ENCODE data around the gene TLK1.

TLK1 gene

GRCh38 chr2:170968205-170969003, 192.3 kb downstream of the TLK1 start:
- no peak for DNase-seq (ENCODE audit: insufficient read length)
- TF ChIP-seq POLR2AphosphoS5 (IDR thresholded peaks at IDR 0.05; ENCODE audit: low read depth, low read length) (peak; percentile 69), TAF1 (IDR thresholded peaks at IDR 0.05; ENCODE audit: borderline replicate concordance, low read depth, low read length) (no peak)
- no peak for FAIRE-seq

- no peak for TF ChIP-seq POLR2A (IDR thresholded peaks at IDR 0.05; ENCODE audit: low read depth, low read length)
- TF ChIP-seq POLR2AphosphoS5 (IDR thresholded peaks at IDR 0.05; ENCODE audit: low read depth, low read length), result no peak
- no peak for TF ChIP-seq TAF1 (IDR thresholded peaks at IDR 0.05; ENCODE audit: borderline replicate concordance, low read depth, low read length)
- no peak for DNase-seq (ENCODE audit: insufficient read length)
- FAIRE-seq, result no peak
These were observed 193.1 kb downstream of the TLK1 start for GRCh38 chr2:170967553-170967952.

DNA sequence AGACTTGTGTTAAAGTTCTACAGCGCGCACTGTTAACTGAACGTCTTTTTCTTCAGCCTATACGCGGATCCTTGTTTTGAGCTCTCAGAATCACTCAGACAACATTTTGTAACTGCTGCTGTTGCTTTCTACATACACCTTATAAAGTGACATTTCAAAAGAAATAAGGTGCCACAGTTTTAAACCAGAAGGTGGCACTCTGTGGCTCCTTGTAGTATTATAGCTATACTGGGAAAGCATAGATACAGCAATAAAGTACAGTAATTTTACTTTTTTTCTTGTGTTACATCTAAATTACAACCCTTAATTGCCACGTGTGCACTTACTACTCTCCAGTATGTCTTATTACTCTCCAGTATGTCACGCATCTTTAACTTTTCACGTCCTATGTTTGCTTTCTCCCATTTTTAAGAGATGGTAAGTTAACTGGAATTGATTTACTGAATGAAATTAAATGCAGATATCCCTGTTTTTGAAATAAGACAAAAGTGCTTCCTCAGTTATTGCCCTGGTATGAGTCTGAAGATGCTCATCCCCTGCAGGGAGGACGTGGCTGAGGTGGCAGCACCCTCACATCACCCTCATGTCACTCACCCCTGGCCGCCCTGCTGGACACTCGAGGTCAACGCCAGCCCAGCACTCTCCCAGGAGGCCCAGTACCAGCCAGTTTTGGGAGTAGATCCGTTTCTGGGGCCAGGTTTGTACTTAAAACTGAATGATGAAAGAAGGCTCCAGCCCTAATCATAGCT, 193.9 kb downstream of the TLK1 start:
- DNase-seq (ENCODE audit: insufficient read length), result no peak
- TF ChIP-seq POLR2A (IDR thresholded peaks at IDR 0.05; ENCODE audit: low read depth, low read length), result no peak
- no peak for TF ChIP-seq POLR2AphosphoS5 (IDR thresholded peaks at IDR 0.05; ENCODE audit: low read depth, low read length)
- FAIRE-seq, result no peak

GRCh38 chr2:170965446-170966225, 195.1 kb downstream of the TLK1 start:
- no peak for DNase-seq (ENCODE audit: insufficient read length)
- no peak for FAIRE-seq
- no peak for TF ChIP-seq POLR2A (IDR thresholded peaks at IDR 0.05; ENCODE audit: low read depth, low read length)
- no peak for TF ChIP-seq POLR2AphosphoS5 (IDR thresholded peaks at IDR 0.05; ENCODE audit: low read depth, low read length)
- TF ChIP-seq TAF1 (IDR thresholded peaks at IDR 0.05; ENCODE audit: borderline replicate concordance, low read depth, low read length), result no peak

GRCh38 chr2:170963386-170963785, 197.3 kb downstream of the TLK1 start:
- TF ChIP-seq TAF1 (IDR thresholded peaks at IDR 0.05; ENCODE audit: borderline replicate concordance, low read depth, low read length) (no peak), POLR2A (IDR thresholded peaks at IDR 0.05; ENCODE audit: low read depth, low read length) (no peak), POLR2AphosphoS5 (IDR thresholded peaks at IDR 0.05; ENCODE audit: low read depth, low read length) (no peak)
- DNase-seq (ENCODE audit: insufficient read length) (no peak), FAIRE-seq (no peak)

DNA sequence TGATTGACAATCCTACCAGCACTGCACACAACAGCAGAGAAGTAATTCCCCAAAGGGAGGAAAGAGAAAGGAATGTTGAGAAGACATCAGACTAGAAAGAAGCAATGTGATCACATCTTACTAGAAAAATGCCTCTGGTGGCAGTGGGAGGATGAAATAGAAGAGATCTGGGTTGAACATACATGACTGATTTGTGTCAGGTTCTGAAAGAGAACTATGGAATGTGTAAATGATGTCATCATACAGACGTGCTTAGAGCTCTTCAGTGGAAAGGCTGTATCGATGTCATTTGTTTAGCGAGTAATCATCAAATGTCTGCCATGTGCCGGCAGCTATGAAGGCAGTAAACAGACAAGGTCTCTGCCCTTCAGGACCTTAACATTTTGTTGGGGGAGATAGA, 206.8 kb downstream of the TLK1 start:
- DNase-seq (ENCODE audit: insufficient read length) (no peak), FAIRE-seq (no peak)
- no peak for TF ChIP-seq TAF1 (IDR thresholded peaks at IDR 0.05; ENCODE audit: borderline replicate concordance, low read depth, low read length)
- no peak for TF ChIP-seq POLR2A (IDR thresholded peaks at IDR 0.05; ENCODE audit: low read depth, low read length)
- TF ChIP-seq POLR2AphosphoS5 (IDR thresholded peaks at IDR 0.05; ENCODE audit: low read depth, low read length), result no peak

GRCh38 chr2:170950221-170950761, 210.4 kb downstream of the TLK1 start:
- TF ChIP-seq POLR2A (IDR thresholded peaks at IDR 0.05; ENCODE audit: low read depth, low read length), result no peak
- TF ChIP-seq POLR2AphosphoS5 (IDR thresholded peaks at IDR 0.05; ENCODE audit: low read depth, low read length), result no peak
- TF ChIP-seq TAF1 (IDR thresholded peaks at IDR 0.05; ENCODE audit: borderline replicate concordance, low read depth, low read length), result no peak
- FAIRE-seq (no peak), DNase-seq (ENCODE audit: insufficient read length) (no peak)

- no peak for TF ChIP-seq POLR2AphosphoS5 (IDR thresholded peaks at IDR 0.05; ENCODE audit: low read depth, low read length)
- no peak for TF ChIP-seq POLR2A (IDR thresholded peaks at IDR 0.05; ENCODE audit: low read depth, low read length)
- TF ChIP-seq TAF1 (IDR thresholded peaks at IDR 0.05; ENCODE audit: borderline replicate concordance, low read depth, low read length), result no peak
- no peak for DNase-seq (ENCODE audit: insufficient read length)
- no peak for FAIRE-seq
These were observed 211.3 kb downstream of the TLK1 start for GRCh38 chr2:170949415-170949814.

DNA sequence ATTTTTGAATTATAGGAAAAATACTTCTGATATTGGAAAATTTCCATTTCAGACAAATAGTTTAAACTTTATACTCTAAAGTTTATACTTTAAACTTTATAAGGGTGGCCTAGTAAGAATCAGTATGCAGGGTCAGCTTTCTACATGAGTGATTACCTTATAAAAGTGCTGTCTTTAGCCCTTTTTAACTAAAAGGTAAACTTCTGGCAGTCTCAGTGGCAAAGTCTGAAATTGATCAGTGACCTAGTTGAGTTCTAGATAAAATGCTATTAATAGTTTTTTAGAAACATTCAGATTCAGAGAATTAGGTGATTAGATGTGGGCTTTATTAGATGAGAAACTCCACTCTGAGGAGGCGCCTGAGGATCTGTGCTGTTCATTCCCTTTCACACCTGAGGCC, 216.1 kb downstream of the TLK1 start:
- TF ChIP-seq POLR2AphosphoS5 (IDR thresholded peaks at IDR 0.05; ENCODE audit: low read depth, low read length) (no peak), TAF1 (IDR thresholded peaks at IDR 0.05; ENCODE audit: borderline replicate concordance, low read depth, low read length) (no peak), POLR2A (IDR thresholded peaks at IDR 0.05; ENCODE audit: low read depth, low read length) (no peak)
- FAIRE-seq (no peak), DNase-seq (ENCODE audit: insufficient read length) (no peak)

DNA sequence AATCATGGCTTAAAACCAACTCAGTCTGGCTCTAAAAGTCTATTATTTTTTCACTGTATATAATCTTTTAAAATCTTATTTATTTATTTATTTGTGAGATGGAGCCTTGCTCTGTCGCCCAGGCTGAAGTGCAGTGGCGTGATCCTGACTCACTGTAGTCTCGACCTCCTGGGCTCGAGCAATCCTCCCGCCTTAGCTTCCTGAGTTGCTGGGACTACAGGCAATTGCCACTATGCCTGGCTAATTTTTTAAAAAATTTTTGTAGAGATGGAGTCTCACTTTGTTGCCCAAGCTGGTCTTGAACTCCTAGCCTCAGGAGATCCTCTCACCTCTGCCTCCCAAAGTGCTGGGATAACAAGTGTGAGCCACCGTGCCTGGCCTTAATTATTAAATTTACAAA, 217.1 kb downstream of the TLK1 start:
- FAIRE-seq (no peak), DNase-seq (ENCODE audit: insufficient read length) (no peak)
- TF ChIP-seq POLR2A (IDR thresholded peaks at IDR 0.05; ENCODE audit: low read depth, low read length), result no peak
- no peak for TF ChIP-seq TAF1 (IDR thresholded peaks at IDR 0.05; ENCODE audit: borderline replicate concordance, low read depth, low read length)
- TF ChIP-seq POLR2AphosphoS5 (IDR thresholded peaks at IDR 0.05; ENCODE audit: low read depth, low read length), result no peak

DNA sequence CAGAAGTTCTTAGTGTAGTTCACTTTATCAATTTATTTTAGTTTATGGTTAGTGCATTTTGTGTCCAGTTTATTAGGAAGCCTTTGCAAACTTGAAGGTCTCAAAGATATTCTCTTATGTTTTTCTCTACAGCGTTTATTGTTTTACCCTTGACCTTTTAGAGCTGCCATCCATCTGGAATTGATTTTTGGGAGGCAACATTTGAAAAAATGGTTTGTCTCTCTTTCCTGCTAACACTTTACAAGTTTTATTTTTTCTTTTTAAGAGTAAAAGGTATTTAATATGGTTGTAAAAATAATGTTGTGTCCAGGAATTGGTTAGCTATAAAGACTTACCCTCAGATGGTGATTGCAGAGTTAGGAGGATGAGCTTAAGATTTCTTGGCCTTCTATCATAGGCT, 217.7 kb downstream of the TLK1 start:
- FAIRE-seq (no peak), DNase-seq (ENCODE audit: insufficient read length) (no peak)
- TF ChIP-seq POLR2A (IDR thresholded peaks at IDR 0.05; ENCODE audit: low read depth, low read length) (no peak), POLR2AphosphoS5 (IDR thresholded peaks at IDR 0.05; ENCODE audit: low read depth, low read length) (no peak), TAF1 (IDR thresholded peaks at IDR 0.05; ENCODE audit: borderline replicate concordance, low read depth, low read length) (no peak)
